GM12872 (cell line): ENCODE results near the gene OR6K6.

Source experiments
- TF ChIP-seq, protein P1 (sequence below): IDR thresholded peaks from 3 replicates; pipeline ENCODE4 v1.5.1; 2011; ENCODE audit warnings: low read depth, mild to moderate bottlenecking, low read length, moderate library complexity; ENCODE audit not compliant: insufficient read depth

Gene OR6K6

DNA sequence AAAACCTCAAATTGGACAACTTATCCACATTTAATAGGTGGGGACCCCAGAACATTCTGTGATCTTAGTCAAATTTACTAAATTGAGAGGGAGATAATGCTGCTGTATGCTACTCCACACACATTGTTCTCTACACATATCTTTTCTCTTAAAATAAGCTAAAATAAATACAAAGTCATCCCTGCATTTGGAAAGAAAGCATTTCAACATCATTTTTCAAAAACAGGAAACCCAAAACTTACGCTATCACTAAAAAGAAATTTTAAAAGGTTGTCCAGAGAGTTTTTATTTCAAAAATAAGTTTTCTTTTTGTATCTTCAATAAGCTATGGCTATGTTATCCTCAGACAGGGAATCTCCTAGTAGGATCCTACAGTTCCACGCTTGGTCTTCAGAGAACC, 46.0 kb downstream of the OR6K6 start:
- TF ChIP-seq, protein P1, sequence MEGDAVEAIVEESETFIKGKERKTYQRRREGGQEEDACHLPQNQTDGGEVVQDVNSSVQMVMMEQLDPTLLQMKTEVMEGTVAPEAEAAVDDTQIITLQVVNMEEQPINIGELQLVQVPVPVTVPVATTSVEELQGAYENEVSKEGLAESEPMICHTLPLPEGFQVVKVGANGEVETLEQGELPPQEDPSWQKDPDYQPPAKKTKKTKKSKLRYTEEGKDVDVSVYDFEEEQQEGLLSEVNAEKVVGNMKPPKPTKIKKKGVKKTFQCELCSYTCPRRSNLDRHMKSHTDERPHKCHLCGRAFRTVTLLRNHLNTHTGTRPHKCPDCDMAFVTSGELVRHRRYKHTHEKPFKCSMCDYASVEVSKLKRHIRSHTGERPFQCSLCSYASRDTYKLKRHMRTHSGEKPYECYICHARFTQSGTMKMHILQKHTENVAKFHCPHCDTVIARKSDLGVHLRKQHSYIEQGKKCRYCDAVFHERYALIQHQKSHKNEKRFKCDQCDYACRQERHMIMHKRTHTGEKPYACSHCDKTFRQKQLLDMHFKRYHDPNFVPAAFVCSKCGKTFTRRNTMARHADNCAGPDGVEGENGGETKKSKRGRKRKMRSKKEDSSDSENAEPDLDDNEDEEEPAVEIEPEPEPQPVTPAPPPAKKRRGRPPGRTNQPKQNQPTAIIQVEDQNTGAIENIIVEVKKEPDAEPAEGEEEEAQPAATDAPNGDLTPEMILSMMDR = no peak

DNA sequence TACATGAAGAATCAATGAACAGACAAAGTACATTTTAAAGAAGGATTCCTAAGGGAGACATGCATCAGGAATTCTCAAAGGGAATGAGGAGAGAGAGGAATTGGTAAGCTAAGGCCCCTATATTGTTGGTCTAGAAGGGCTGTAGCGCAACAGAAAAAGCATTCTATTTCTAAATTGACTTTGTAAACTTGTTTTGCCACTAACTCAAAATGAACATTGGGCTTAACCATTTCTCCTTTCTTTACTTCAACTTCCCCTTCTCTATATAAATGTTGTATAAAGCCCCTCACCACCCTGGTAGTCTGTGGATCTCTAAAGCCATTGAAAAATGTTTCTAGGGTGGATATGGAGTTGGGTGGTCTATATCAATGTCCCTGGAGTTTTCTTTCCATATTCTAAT, 46.9 kb downstream of the OR6K6 start:
- TF ChIP-seq, protein P1 = no peak

DNA sequence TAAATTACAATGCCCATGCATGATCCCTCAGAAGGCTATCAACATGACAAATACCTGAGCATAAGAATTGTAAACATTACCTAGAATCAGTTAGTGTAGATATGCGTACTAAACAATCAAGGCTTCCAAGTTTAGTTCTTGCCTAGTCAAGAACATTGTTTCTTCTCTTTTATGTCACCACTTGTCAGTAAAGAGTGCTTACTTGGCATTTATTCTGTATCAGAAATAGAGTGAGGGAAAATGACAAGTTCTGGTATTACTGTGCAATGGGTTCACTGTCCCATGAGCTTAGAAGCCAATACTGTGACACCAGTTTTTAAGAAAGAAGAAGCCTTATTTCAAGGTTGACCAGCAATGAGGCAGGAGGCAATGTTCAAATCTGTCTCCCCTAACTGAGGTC, 49.2 kb downstream of the OR6K6 start:
- TF ChIP-seq, protein P1 = no peak
